Prostate gland (tissue), 2 donors: ENCODE results near the gene IGLL5.

Source experiments
- POLR2AphosphoS5 ChIP-seq: sonication (generic); formaldehyde crosslinking; IDR thresholded peaks from one replicate; pipeline ENCODE4 v1.6.1; 2017; ENCODE audit warnings: antibody characterized with exemption
- TF ChIP-seq, protein P1 (sequence below), 4 experiments: fragments of 200-600 bp in 2 of 4; fragments of 450-650 bp in 2 of 4; sonication (generic) in 2 of 4; IDR thresholded peaks; 1 replicate in 3 of 4; 2 replicates in 1 of 4; pipeline ENCODE4 v1.5.1; 2016 to 2019; ENCODE audit warnings: antibody characterized with exemption in 4 of 4, mild to moderate bottlenecking in 2 of 4, moderate library complexity in 2 of 4

DNA sequence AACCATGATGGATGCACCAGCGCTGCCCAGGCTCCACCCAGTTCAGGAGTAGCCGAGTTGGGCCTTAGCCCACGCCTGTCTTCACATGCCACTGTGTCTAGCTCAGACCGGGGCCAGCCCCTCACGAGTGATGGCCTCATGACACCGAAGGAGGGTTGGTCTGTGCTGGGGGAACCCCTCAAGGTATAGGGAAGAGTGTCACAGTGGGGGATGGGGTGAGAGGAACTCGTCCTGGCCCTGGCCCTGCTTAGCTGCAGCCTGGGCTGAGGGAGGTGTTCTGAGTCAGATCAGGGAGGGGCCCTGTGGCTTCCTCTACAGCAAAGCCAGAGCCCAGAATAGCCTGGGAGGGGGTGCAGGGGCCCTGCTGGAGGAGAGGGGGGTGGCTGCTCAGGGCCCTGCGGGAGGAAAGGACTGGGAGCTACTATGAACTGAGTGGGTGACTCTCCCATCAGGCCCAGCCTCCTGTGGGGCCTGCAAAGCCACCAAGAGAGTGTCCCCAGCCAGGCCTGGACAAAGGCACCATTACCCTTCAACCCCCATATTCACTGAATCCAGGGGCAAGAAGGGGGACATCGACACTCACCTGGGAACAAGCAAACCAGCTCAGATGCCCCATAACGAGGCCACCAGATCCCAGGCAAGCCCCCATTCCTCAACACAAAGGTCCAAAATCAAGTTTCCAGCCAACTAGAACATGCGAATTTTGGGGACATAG is 41.2 kb downstream of the IGLL5 start:
- TF ChIP-seq, protein P1, sequence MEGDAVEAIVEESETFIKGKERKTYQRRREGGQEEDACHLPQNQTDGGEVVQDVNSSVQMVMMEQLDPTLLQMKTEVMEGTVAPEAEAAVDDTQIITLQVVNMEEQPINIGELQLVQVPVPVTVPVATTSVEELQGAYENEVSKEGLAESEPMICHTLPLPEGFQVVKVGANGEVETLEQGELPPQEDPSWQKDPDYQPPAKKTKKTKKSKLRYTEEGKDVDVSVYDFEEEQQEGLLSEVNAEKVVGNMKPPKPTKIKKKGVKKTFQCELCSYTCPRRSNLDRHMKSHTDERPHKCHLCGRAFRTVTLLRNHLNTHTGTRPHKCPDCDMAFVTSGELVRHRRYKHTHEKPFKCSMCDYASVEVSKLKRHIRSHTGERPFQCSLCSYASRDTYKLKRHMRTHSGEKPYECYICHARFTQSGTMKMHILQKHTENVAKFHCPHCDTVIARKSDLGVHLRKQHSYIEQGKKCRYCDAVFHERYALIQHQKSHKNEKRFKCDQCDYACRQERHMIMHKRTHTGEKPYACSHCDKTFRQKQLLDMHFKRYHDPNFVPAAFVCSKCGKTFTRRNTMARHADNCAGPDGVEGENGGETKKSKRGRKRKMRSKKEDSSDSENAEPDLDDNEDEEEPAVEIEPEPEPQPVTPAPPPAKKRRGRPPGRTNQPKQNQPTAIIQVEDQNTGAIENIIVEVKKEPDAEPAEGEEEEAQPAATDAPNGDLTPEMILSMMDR (IDR thresholded peaks at IDR 0.05), result no peak
- TF ChIP-seq POLR2AphosphoS5, result no peak
